Ascending aorta (tissue), 2 donors: ENCODE measurements around the gene IGFBP2. TPM values are rescaled to one million over a fixed set of nuclear protein-coding genes. Genes with fewer than 3 reads are reported as not detected.

Source experiments
- DNase-seq, 2 donors: peaks; one replicate each; pipeline ENCODE4 v3.0.0-alpha.2; 2019; ENCODE audit warnings: low spot score in 2 of 2
- H3K27ac ChIP-seq, 2 donors: fragments of 200-600 bp; sonication (generic); one replicate each; pipeline ENCODE4 v1.5.1; 2016 to 2017; ENCODE audit warnings: mild to moderate bottlenecking in 1 of 2
- H3K27me3 ChIP-seq: fragments of 200-600 bp; sonication (generic); one replicate; pipeline ENCODE4 v1.5.1; 2017
- H3K36me3 ChIP-seq, 2 donors: fragments of 200-600 bp; sonication (generic); one replicate each; pipeline ENCODE4 v1.5.1; 2016
- H3K4me1 ChIP-seq, 2 donors: fragments of 200-600 bp; sonication (generic); one replicate each; pipeline ENCODE4 v1.5.1; 2016 to 2017; ENCODE audit warnings: mild to moderate bottlenecking in 1 of 2
- H3K4me3 ChIP-seq, 2 donors: fragments of 200-600 bp; sonication (generic); one replicate each; pipeline ENCODE4 v1.5.1; 2016 to 2017; ENCODE audit warnings: mild to moderate bottlenecking in 1 of 2
- H3K9me3 ChIP-seq, 2 donors: fragments of 200-600 bp; sonication (generic); one replicate each; pipeline ENCODE4 v1.5.1; 2016
- CTCF ChIP-seq, 3 experiments: fragments of 200-600 bp in 2 of 3; fragments of 450-650 bp in 1 of 3; sonication (generic) in 2 of 3; IDR thresholded peaks; one replicate each; pipeline ENCODE4 v1.5.1; 2016 to 2019; ENCODE audit warnings: antibody characterized with exemption in 3 of 3, mild to moderate bottlenecking in 1 of 3, moderate library complexity in 1 of 3
- intact Hi-C: fragments of 100-400 bp; cut with DNase I; formaldehyde crosslinking; loops from one replicate; pipeline ENCODE4 v1.15.1; 2023
- total RNA-seq: library from RNA; depleted of rRNA; stranded (reverse); fragments of >200 nt; gene quantifications from one replicate; pipeline ENCODE4 v1.1.0, GENCODE V29; 2016

Gene IGFBP2
- total RNA-seq, 1 donor from 2014 or later = 1,691 TPM

DNA sequence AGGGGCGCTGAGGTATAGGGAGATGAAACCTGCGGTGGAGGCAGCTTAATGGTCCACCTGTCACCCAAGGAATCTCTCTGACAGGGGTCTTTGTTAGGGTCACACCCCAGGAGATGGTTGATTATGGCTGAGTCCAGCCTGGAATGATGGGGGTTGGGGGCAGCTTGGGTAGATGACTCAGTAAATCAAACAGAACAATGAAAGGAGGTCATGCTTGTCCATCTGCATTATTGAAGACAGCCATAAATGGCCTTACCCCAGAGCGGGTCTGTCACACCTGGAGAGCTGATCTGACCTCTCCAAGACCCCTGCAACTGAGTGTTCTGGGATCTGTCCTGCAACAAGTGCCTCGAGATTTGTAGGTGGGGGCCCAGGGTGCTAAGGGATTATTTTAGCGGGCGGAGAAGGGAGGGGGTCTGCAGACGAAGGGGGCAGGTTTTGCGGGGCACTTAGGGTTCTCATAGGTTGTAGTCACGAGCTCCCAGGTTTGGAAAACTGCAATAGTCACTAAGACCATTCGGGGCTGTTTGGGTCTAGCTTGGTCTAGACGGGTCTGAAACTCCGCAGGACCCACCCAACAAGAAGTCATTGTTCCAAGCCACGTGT lies 771 bp upstream of the IGFBP2 start:
- no peak for DNase-seq
- Histone ChIP-seq H3K27ac (peak overlapping the region; percentile 62 to 76), H3K27me3 (no peaks in the 10 kb centered on the region), H3K9me3 (no peaks in the 10 kb centered on the region), H3K36me3 (no peaks in the 10 kb centered on the region), H3K4me1 (peaks cover 0 to 7% of the 10 kb centered on the region in 2 donors), H3K4me3 (peak overlapping the region; percentile 81 to 96)
- intact Hi-C loops = loop anchor here (5.0 kb wide), 1 partner anchor 55 kb away; no protein-coding TSS in a partner anchor
- TF ChIP-seq CTCF (IDR thresholded peaks at IDR 0.05) = no peak

GRCh38 chr2:216633616-216634369 lies 573 bp downstream of the IGFBP2 start:
- Histone ChIP-seq H3K27ac (peak overlapping the region; percentile 80 to 88), H3K4me1 (peaks cover 0 to 17% of the 10 kb centered on the region in 2 donors), H3K27me3 (no peaks in the 10 kb centered on the region), H3K36me3 (peaks cover 0 to under 1% of the 10 kb centered on the region in 2 donors), H3K9me3 (no peaks in the 10 kb centered on the region), H3K4me3 (peak overlapping the region; percentile 81 to 96)
- peak in 1 of 2 donors; percentile 68 for DNase-seq
- intact Hi-C loops = loop anchor here (2.0 to 5.0 kb wide), 2 partner anchors 21 to 56 kb away; no protein-coding TSS in a partner anchor
- no peak for TF ChIP-seq CTCF (IDR thresholded peaks at IDR 0.05)

- H3K27ac ChIP-seq = peak overlapping the region; percentile 80 to 88
- no peaks in the 10 kb centered on the region for H3K27me3 ChIP-seq
These were observed 1.3 kb downstream of the IGFBP2 start for GRCh38 chr2:216634370-216635148.

DNA sequence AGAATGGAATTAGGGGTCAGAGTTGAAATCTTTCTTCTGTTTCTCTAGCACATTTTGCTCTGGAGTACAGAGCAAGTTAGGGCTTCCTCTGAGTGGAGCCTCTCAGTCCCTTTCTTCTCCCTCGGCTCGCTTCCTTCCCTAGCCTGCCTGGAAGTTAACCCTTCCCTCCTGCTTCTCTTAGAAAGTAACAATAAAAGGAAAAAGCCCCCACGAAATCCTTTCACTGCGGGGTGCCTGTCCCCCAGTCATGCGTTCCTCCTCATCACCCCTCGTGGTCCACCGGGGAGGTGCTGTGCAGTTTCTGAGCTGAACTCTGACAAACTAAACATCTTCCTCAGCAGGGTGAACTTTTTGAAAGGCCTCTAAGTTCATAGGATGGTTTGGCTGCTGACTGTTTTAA lies 2.0 kb downstream of the IGFBP2 start:
- intact Hi-C loops = loop anchor here (2.0 kb wide), 1 partner anchor 20 kb away; no protein-coding TSS in a partner anchor
- H3K27ac ChIP-seq = peak overlapping the region; percentile 80 to 88

More at GRCh38 chr2:216634370-216635148, 1.3 kb downstream of the IGFBP2 start:
- no peak for TF ChIP-seq CTCF (IDR thresholded peaks at IDR 0.05)
- DNase-seq = no peak
- peaks cover 0 to 7% of the 10 kb centered on the region in 2 donors for H3K36me3 ChIP-seq
- H3K4me3 ChIP-seq = peak overlapping the region; percentile 81 to 96
- H3K9me3 ChIP-seq = no peaks in the 10 kb centered on the region
- H3K4me1 ChIP-seq = peaks cover 0 to 17% of the 10 kb centered on the region in 2 donors
- intact Hi-C loops = loop anchor here (2.0 to 5.0 kb wide), 2 partner anchors 20 to 57 kb away; no protein-coding TSS in a partner anchor

More for the DNA sequence above, 2.0 kb downstream of the IGFBP2 start:
- no peak for DNase-seq
- no peaks in the 10 kb centered on the region for H3K27me3 ChIP-seq
- H3K9me3 ChIP-seq = no peaks in the 10 kb centered on the region
- no peak for TF ChIP-seq CTCF (IDR thresholded peaks at IDR 0.05)
- peak overlapping the region; percentile 81 to 96 for H3K4me3 ChIP-seq
- H3K4me1 ChIP-seq = peaks cover 0 to 21% of the 10 kb centered on the region in 2 donors
- peaks cover 2 to 13% of the 10 kb centered on the region in 2 donors for H3K36me3 ChIP-seq
